ENCODE measurements around the gene GAL3ST2.
"Not testable (repeated sequence)": the region's sequence is repeated elsewhere in the genome, so short reads cannot be mapped to it uniquely, and the experiment has no call there.

Gene GAL3ST2

GRCh38 chr2:241748468-241749256, 28.0 kb upstream of the GAL3ST2 start:
- DNase-seq = no peak

GRCh38 chr2:241750076-241750840, 26.4 kb upstream of the GAL3ST2 start:
- no peak for DNase-seq

- no peak for DNase-seq
Observed at GRCh38 chr2:241751152-241751551, 25.5 kb upstream of the GAL3ST2 start.

- DNase-seq = no peak
Observed at GRCh38 chr2:241751776-241752175, 24.8 kb upstream of the GAL3ST2 start.

- DNase-seq = no peak
Observed at GRCh38 chr2:241752253-241752652, 24.4 kb upstream of the GAL3ST2 start.

GRCh38 chr2:241752689-241753276, 23.8 kb upstream of the GAL3ST2 start:
- DNase-seq = no peak

GRCh38 chr2:241753493-241753892, 23.1 kb upstream of the GAL3ST2 start:
- no peak for DNase-seq

- no peak for DNase-seq
Observed at GRCh38 chr2:241754042-241754441, 22.6 kb upstream of the GAL3ST2 start.

GRCh38 chr2:241755166-241755565, 21.5 kb upstream of the GAL3ST2 start:
- no peak for DNase-seq

- no peak for DNase-seq
Observed at GRCh38 chr2:241755777-241756176, 20.8 kb upstream of the GAL3ST2 start.

GRCh38 chr2:241759067-241759807, 17.4 kb upstream of the GAL3ST2 start:
- no peak for DNase-seq

GRCh38 chr2:241759893-241760292, 16.7 kb upstream of the GAL3ST2 start:
- DNase-seq = not testable (repeated sequence)

- DNase-seq = no peak
Observed at GRCh38 chr2:241760301-241760771, 16.3 kb upstream of the GAL3ST2 start.

GRCh38 chr2:241762321-241762932, 14.2 kb upstream of the GAL3ST2 start:
- DNase-seq = no peak

- DNase-seq = no peak
Observed at GRCh38 chr2:241762933-241763369, 13.7 kb upstream of the GAL3ST2 start.

GRCh38 chr2:241763551-241764274, 12.9 kb upstream of the GAL3ST2 start:
- DNase-seq = no peak

- no peak for DNase-seq
Observed at GRCh38 chr2:241764275-241765241, 12.1 kb upstream of the GAL3ST2 start.

- DNase-seq = no peak
Observed at GRCh38 chr2:241767464-241768250, 9.0 kb upstream of the GAL3ST2 start.

- DNase-seq = no peak
Observed at GRCh38 chr2:241768251-241768711, 8.3 kb upstream of the GAL3ST2 start.

- DNase-seq = no peak
Observed at GRCh38 chr2:241768850-241769249, 7.8 kb upstream of the GAL3ST2 start.

Measured in AML-193 (cell line).